Activated naive CD8-positive, alpha-beta T cell treated with anti-CD3 and anti-CD28 coated beads for 36 hours (primary cell): ENCODE data around the gene CNOT6. TPM values are rescaled to one million over a fixed set of nuclear protein-coding genes. Genes with fewer than 3 reads are reported as not detected.

Experiments used
- DNase-seq: peaks from one replicate; pipeline ENCODE4 v3.0.0; 2021
- H3K27ac Mint-ChIP-seq: one replicate; pipeline ENCODE4 v1.8.0; 2022; ENCODE audit warnings: mild to moderate bottlenecking, moderate library complexity, mixed read lengths
- H3K27me3 Mint-ChIP-seq: one replicate; pipeline ENCODE4 v1.8.0; 2022; ENCODE audit warnings: mild to moderate bottlenecking, mixed read lengths
- H3K36me3 Mint-ChIP-seq: one replicate; pipeline ENCODE4 v1.8.0; 2021; ENCODE audit warnings: mild to moderate bottlenecking, mixed read lengths
- H3K4me1 Mint-ChIP-seq: one replicate; pipeline ENCODE4 v1.8.0; 2021; ENCODE audit warnings: mixed read lengths
- H3K4me3 Mint-ChIP-seq: one replicate; pipeline ENCODE4 v1.8.0; 2022; ENCODE audit warnings: mild to moderate bottlenecking, moderate library complexity, mixed read lengths
- H3K9me3 Mint-ChIP-seq: one replicate; pipeline ENCODE4 v1.8.0; 2022; ENCODE audit warnings: mixed read lengths
- total RNA-seq, 2 experiments: library from RNA; stranded (reverse); gene quantifications; one replicate each; pipeline ENCODE4 v1.2.3, GENCODE V29; 2021

Gene CNOT6
- total RNA-seq, 2 experiments from 2014 or later = 35.4 to 37.5 TPM

GRCh38 chr5:180618829-180619562 lies 124.8 kb downstream of the CNOT6 start:
- Mint-ChIP-seq H3K36me3 (peaks cover 2% of the 10 kb centered on the region), H3K27me3 (no peaks in the 10 kb centered on the region), H3K4me1 (peaks cover 9% of the 10 kb centered on the region), H3K9me3 (no peaks in the 10 kb centered on the region), H3K4me3 (peak overlapping the region; percentile 60), H3K27ac (no peak overlapping the region)
- DNase-seq = peak; percentile 65

GRCh38 chr5:180619563-180619915 lies 125.4 kb downstream of the CNOT6 start:
- peaks cover 10% of the 10 kb centered on the region for H3K4me1 Mint-ChIP-seq
- peaks cover 2% of the 10 kb centered on the region for H3K36me3 Mint-ChIP-seq
- DNase-seq = no peak
- H3K27me3 Mint-ChIP-seq = no peaks in the 10 kb centered on the region
- no peak overlapping the region for H3K4me3 Mint-ChIP-seq
- H3K27ac Mint-ChIP-seq = no peak overlapping the region
- H3K9me3 Mint-ChIP-seq = no peaks in the 10 kb centered on the region

GRCh38 chr5:180620014-180620413 lies 125.8 kb downstream of the CNOT6 start:
- H3K4me3 Mint-ChIP-seq = no peak overlapping the region
- DNase-seq = no peak
- H3K4me1 Mint-ChIP-seq = peaks cover 12% of the 10 kb centered on the region
- no peaks in the 10 kb centered on the region for H3K9me3 Mint-ChIP-seq
- peaks cover 5% of the 10 kb centered on the region for H3K36me3 Mint-ChIP-seq
- no peaks in the 10 kb centered on the region for H3K27me3 Mint-ChIP-seq
- H3K27ac Mint-ChIP-seq = no peak overlapping the region

DNA sequence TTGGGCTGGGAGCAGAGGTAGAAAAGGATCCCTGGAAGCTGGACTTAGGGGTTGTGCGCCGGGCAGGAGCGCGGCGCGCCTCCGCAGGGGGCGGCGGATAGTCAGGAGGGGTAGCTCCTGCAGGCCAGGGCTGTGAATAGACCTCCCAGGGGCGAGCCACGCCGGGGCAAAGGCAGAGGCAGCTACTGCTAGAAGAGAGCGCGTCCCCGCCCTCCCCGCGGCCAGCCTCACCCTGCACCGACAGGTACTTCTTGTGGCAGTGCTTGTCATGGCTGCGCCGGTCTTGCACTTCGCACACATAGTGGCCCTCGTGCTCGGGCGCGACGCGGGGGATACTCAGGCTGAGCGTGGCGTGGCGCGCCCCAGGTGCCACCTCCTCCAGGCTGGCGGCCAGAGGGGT lies 127.1 kb downstream of the CNOT6 start:
- no peak overlapping the region for H3K4me3 Mint-ChIP-seq
- peaks cover 4% of the 10 kb centered on the region for H3K36me3 Mint-ChIP-seq
- DNase-seq = no peak
- H3K27ac Mint-ChIP-seq = no peak overlapping the region
- peaks cover 12% of the 10 kb centered on the region for H3K4me1 Mint-ChIP-seq
- H3K27me3 Mint-ChIP-seq = no peaks in the 10 kb centered on the region
- no peaks in the 10 kb centered on the region for H3K9me3 Mint-ChIP-seq

- H3K27ac Mint-ChIP-seq = peak overlapping the region; percentile 45
Observed at GRCh38 chr5:180622910-180623309, 128.7 kb downstream of the CNOT6 start.

DNA sequence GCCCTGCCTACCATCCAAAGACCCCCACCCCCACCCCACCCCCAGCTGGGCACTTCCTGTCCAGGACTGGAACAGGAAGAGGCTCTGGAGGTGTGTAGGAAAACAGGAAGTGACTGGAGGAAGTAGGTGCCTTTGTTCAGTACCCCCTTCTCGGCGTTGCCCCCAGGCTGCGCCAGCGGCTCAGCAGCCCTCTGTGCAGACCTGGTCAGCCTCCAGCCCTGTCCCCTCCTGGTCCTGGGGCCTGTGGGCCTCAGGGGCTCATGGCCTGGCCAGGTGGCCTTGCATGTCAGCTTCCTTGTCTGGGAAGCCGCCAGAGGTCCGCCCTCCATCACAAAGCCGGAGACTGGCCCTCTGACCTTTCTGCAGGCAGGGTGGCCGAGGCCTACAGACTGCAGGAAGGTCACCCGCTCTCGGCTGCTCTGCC lies 129.2 kb downstream of the CNOT6 start:
- H3K27ac Mint-ChIP-seq = no peak overlapping the region
- no peak overlapping the region for H3K4me3 Mint-ChIP-seq
- H3K36me3 Mint-ChIP-seq = peaks cover 3% of the 10 kb centered on the region
- no peaks in the 10 kb centered on the region for H3K27me3 Mint-ChIP-seq
- DNase-seq = no peak
- no peaks in the 10 kb centered on the region for H3K9me3 Mint-ChIP-seq
- peaks cover 12% of the 10 kb centered on the region for H3K4me1 Mint-ChIP-seq

More at GRCh38 chr5:180622910-180623309, 128.7 kb downstream of the CNOT6 start:
- peaks cover 12% of the 10 kb centered on the region for H3K4me1 Mint-ChIP-seq
- H3K4me3 Mint-ChIP-seq = no peak overlapping the region
- H3K36me3 Mint-ChIP-seq = peaks cover 3% of the 10 kb centered on the region
- no peaks in the 10 kb centered on the region for H3K27me3 Mint-ChIP-seq
- H3K9me3 Mint-ChIP-seq = no peaks in the 10 kb centered on the region
- no peak for DNase-seq

DNA sequence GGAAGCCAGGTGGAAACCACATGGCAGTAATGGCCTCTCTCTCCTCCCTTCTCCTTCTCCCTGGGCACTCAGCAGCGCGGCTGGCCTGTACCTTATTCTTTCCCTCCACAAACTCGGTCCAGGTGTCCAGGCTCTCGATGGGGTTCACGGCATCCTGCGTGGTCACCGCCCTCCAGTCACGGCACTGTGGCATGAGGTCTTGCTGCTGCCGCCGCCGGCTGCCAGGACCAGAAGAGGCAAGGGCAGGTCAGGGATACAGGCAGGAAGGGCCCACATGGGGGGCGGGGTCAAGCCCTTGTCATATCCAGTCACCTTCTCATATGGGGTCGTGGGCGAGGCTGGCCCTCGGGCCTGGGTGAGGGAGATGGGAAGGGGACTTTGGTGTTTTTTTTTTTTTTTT lies 129.7 kb downstream of the CNOT6 start:
- H3K27ac Mint-ChIP-seq = peak overlapping the region; percentile 63
- H3K9me3 Mint-ChIP-seq = no peaks in the 10 kb centered on the region
- no peaks in the 10 kb centered on the region for H3K27me3 Mint-ChIP-seq
- H3K4me1 Mint-ChIP-seq = peaks cover 12% of the 10 kb centered on the region
- H3K4me3 Mint-ChIP-seq = no peak overlapping the region
- DNase-seq = no peak
- H3K36me3 Mint-ChIP-seq = peaks cover 3% of the 10 kb centered on the region

DNA sequence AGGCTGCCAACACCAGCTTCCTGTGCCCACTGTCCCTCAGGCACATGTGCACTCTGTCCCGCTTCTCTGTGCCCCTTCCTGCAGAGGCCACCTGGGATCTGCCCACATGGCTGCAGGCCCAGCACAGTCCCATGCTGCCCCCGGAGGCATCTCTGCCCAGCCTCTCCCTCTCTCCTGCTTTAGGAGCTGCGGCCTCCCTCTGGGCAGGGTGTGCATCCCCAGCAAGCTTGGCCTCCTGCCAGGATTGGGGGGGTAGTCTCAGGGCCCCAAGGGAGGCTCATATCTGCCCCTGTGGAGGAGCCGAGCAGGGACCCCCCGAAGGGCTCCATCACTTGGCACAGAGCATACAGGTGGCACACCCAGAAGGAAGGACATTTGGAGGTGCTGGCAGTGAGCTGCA lies 130.4 kb downstream of the CNOT6 start:
- Mint-ChIP-seq H3K36me3 (peaks cover 3% of the 10 kb centered on the region), H3K9me3 (no peaks in the 10 kb centered on the region), H3K27ac (peak overlapping the region; percentile 29), H3K27me3 (no peaks in the 10 kb centered on the region), H3K4me1 (peaks cover 12% of the 10 kb centered on the region), H3K4me3 (peak overlapping the region; percentile 18)
- DNase-seq = no peak

GRCh38 chr5:180625125-180625790 lies 131.1 kb downstream of the CNOT6 start:
- no peak for DNase-seq
- Mint-ChIP-seq H3K27me3 (no peaks in the 10 kb centered on the region), H3K4me3 (no peak overlapping the region), H3K27ac (no peak overlapping the region), H3K36me3 (peaks cover 3% of the 10 kb centered on the region), H3K9me3 (no peaks in the 10 kb centered on the region), H3K4me1 (peaks cover 12% of the 10 kb centered on the region)

DNA sequence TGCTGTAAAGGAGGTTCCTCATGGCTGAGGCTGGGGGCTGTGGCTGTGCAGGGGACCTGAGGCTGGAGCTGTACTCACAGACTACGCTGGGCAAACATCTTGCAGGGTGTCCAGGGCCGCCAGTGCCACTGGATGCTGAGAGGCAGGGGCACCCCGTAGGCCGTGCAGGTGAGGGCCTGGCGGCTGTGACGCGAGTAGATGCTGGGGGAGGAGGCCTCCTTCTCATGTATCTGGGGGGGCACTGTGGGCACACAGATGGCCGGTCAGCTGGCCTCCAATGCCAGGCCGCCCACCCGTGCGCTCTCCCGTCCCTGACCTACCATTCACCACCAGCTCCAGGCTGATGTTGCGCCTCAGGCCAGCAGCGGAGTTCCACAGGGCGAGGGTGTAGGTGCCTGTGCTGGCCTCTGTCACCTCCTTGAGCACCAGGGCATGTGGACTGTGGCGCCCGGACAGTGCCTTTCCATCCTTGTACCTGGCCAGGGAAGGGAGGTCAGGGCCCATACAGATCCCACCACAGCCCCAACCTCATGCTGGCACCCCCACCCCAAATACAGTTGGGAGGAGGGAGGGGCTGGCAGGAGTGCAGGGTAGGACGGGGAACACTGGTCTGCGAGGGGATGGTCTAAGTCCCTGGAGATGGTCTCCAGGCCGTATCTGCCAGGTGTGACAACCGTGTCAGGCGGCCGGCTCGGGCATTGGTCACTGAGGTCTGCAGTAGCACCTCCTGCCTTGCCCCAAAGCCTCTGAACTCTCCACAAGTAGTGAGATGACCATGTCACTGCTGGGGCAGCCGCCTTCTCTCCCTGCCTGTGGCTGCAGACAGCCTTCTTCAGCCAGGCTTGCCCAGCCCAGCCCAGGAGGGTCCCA lies 131.8 kb downstream of the CNOT6 start:
- Mint-ChIP-seq H3K4me3 (no peak overlapping the region), H3K27ac (no peak overlapping the region)

GRCh38 chr5:180626661-180627385 lies 132.6 kb downstream of the CNOT6 start:
- Mint-ChIP-seq H3K27ac (no peak overlapping the region), H3K36me3 (peaks cover 3% of the 10 kb centered on the region), H3K27me3 (no peaks in the 10 kb centered on the region), H3K4me3 (no peak overlapping the region), H3K4me1 (peaks cover 12% of the 10 kb centered on the region), H3K9me3 (no peaks in the 10 kb centered on the region)
- DNase-seq = no peak

More for the DNA sequence above, 131.8 kb downstream of the CNOT6 start:
- H3K9me3 Mint-ChIP-seq = no peaks in the 10 kb centered on the region
- no peak for DNase-seq
- peaks cover 3% of the 10 kb centered on the region for H3K36me3 Mint-ChIP-seq
- H3K27me3 Mint-ChIP-seq = no peaks in the 10 kb centered on the region
- H3K4me1 Mint-ChIP-seq = peaks cover 12% of the 10 kb centered on the region

DNA sequence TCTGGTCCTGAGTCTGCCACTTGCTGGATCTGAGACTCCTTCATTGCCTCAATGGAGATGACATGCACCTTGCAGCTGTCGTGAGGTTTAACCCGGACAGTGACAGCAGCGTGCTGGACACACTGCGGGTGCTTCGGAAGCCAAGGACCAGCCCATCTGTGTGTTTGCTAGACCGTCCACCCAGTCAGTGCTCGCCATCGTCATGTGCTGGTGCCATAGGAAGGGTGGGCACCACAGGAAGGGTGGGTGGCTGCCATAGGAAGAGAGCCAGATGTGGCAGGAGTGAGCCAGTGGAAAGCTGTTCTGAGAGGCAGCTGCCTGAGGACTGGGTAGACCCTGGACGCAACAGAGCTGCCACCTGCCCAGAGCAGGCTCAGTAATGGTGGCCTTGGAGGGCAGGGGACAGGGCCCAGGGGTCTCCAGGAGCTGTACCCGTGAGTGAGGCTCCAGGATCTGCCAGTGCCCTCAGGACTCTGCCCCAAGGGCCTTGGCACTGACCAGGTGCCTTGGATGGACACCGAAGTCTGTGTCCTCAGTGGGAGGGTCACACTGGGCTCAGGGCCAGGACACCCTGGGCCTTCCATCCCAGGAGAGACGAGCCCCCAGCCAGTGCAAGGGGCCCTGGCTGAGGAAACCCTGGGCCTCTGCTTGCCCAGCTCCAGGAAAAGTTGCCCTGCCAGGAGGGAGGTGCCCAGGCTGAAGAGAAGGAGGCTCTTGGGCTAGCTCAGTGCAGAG lies 133.4 kb downstream of the CNOT6 start:
- Mint-ChIP-seq H3K4me1 (peaks cover 11% of the 10 kb centered on the region), H3K27me3 (no peaks in the 10 kb centered on the region), H3K27ac (no peak overlapping the region), H3K9me3 (no peaks in the 10 kb centered on the region), H3K36me3 (peaks cover 3% of the 10 kb centered on the region), H3K4me3 (no peak overlapping the region)
- no peak for DNase-seq
